HepG2 (cell line): ENCODE results near the gene NFKBIA. TPM values are rescaled to one million over a fixed set of nuclear protein-coding genes. Genes with fewer than 3 reads are reported as not detected.

Source experiments
- BORCS8-MEF2B ChIP-seq: sonication (generic); formaldehyde crosslinking; IDR thresholded peaks from 2 replicates; pipeline ENCODE4 v1.8.0; 2022; ENCODE audit warnings: mild to moderate bottlenecking, missing genetic modification reagents
- FOXO4 ChIP-seq: sonication (generic); formaldehyde crosslinking; conservative IDR thresholded peaks from 2 replicates; pipeline ENCODE4 v1.8.1; 2023; ENCODE audit warnings: missing genetic modification reagents
- IRF1 ChIP-seq: sonication (generic); formaldehyde crosslinking; IDR thresholded peaks from 2 replicates; pipeline ENCODE4 v1.4.0; 2020; ENCODE audit warnings: low read depth, mild to moderate bottlenecking, missing genetic modification reagents
- MAF1 ChIP-seq: sonication (generic); formaldehyde crosslinking; IDR thresholded peaks from 2 replicates; pipeline ENCODE4 v1.5.0; 2020; ENCODE audit warnings: missing genetic modification reagents, borderline replicate concordance
- MLLT10 ChIP-seq: sonication (generic); formaldehyde crosslinking; IDR thresholded peaks from 2 replicates; pipeline ENCODE4 v1.4.0; 2020; ENCODE audit warnings: missing genetic modification reagents
- RBFOX2 ChIP-seq: fragments of 200-400 bp; formaldehyde crosslinking; IDR thresholded peaks from 2 replicates; pipeline ENCODE4 v1.6.1; 2017; ENCODE audit warnings: low read depth, mild to moderate bottlenecking, low read length
- REPIN1 ChIP-seq: sonication (generic); formaldehyde crosslinking; IDR thresholded peaks from 2 replicates; pipeline ENCODE4 v1.8.0; 2022; ENCODE audit warnings: missing genetic modification reagents, low read depth, mild to moderate bottlenecking, borderline replicate concordance
- RNF219 ChIP-seq: sonication (generic); formaldehyde crosslinking; IDR thresholded peaks from 2 replicates; pipeline ENCODE4 v1.5.0; 2020; ENCODE audit warnings: mild to moderate bottlenecking, missing genetic modification reagents
- TAF15 ChIP-seq: fragments of 200-400 bp; formaldehyde crosslinking; IDR thresholded peaks from one replicate; pipeline ENCODE4 v1.6.1; 2018; ENCODE audit warnings: mild to moderate bottlenecking, low read depth, low read length; ENCODE audit not compliant: poor library complexity, severe bottlenecking
- UBTF ChIP-seq: sonication (generic); formaldehyde crosslinking; IDR thresholded peaks from 2 replicates; pipeline ENCODE4 v1.4.0; 2020; ENCODE audit warnings: mild to moderate bottlenecking, missing genetic modification reagents
- ZNF256 ChIP-seq: sonication (generic); formaldehyde crosslinking; conservative IDR thresholded peaks from 2 replicates; pipeline ENCODE4 v1.4.0; 2020; ENCODE audit warnings: missing genetic modification reagents
- ZNF264 ChIP-seq: sonication (generic); formaldehyde crosslinking; IDR thresholded peaks from 2 replicates; pipeline ENCODE4 v1.4.0; 2020; ENCODE audit warnings: missing genetic modification reagents
- ZNF460 ChIP-seq: sonication (generic); formaldehyde crosslinking; IDR thresholded peaks from 2 replicates; pipeline ENCODE4 v1.5.1; 2020; ENCODE audit warnings: missing genetic modification reagents, mild to moderate bottlenecking, borderline replicate concordance
- ZNF615 ChIP-seq: sonication (generic); formaldehyde crosslinking; IDR thresholded peaks from 2 replicates; pipeline ENCODE4 v1.5.0; 2020; ENCODE audit warnings: mild to moderate bottlenecking, missing genetic modification reagents, borderline replicate concordance
- ZNF720 ChIP-seq: sonication (generic); formaldehyde crosslinking; IDR thresholded peaks from 2 replicates; pipeline ENCODE4 v1.4.0; 2020; ENCODE audit warnings: missing genetic modification reagents
- ZNF746 ChIP-seq: sonication (generic); formaldehyde crosslinking; IDR thresholded peaks from 2 replicates; pipeline ENCODE4 v1.8.0; 2022; ENCODE audit warnings: mild to moderate bottlenecking, missing genetic modification reagents
- ZNF772 ChIP-seq: sonication (generic); formaldehyde crosslinking; IDR thresholded peaks from 2 replicates; pipeline ENCODE4 v1.5.0; 2020; ENCODE audit warnings: mild to moderate bottlenecking, missing genetic modification reagents
- polyA plus RNA-seq, 8 experiments: library from polyadenylated mRNA; depleted of rRNA in 3 of 8; stranded (reverse) in 7 of 8; unstranded in 1 of 8; fragments of >200 nt; fragmentation: Illumina TruSeq in 4 of 8; extraction: Trizol in 4 of 8; gene quantifications; 2 replicates each; pipeline versions ENCODE4 v1.2.1 to v1.2.3, GENCODE V29; 2011 to 2016; ENCODE audit warnings: low read depth in 4 of 8, missing spikeins in 1 of 8, mixed read lengths in 1 of 8; ENCODE audit not compliant: insufficient read depth in 1 of 8
- total RNA-seq, 5 experiments: library from RNA; depleted of rRNA; stranded (reverse); fragments of >200 nt; fragmentation: Illumina TruSeq; extraction: Trizol; gene quantifications; 2 replicates each; pipeline ENCODE4 v1.2.3, GENCODE V29; 2016; ENCODE audit warnings: low read depth in 1 of 5

Gene NFKBIA
- total and polyA plus RNA-seq, 2 of the 13 experiments (the other 11 are each of a cell fraction or from before 2014, with no cell fraction given) = 197 to 319 TPM

- no peak for TF ChIP-seq ZNF746
- TF ChIP-seq MLLT10 (CRISPR knock-in tag) = no peak
- no peak for TF ChIP-seq TAF15
- 0 out of 2 replicates have a peak, but pooled peaks have one; percentile 11 for TF ChIP-seq FOXO4 (CRISPR knock-in tag)
- TF ChIP-seq RBFOX2 = peak; percentile 30; the same call in 1 of the 2 replicates
- TF ChIP-seq RNF219 = no peak
- TF ChIP-seq UBTF (CRISPR knock-in tag) = 0 out of 2 replicates have a peak, but pooled peaks have one; percentile 32
- TF ChIP-seq ZNF772 (CRISPR knock-in tag) = no peak
- TF ChIP-seq ZNF264 (CRISPR knock-in tag) = no peak
- no peak for TF ChIP-seq ZNF256 (CRISPR knock-in tag)
- no peak for TF ChIP-seq MAF1 (CRISPR knock-in tag)
- no peak for TF ChIP-seq ZNF615 (CRISPR knock-in tag)
- TF ChIP-seq IRF1 = no peak
- no peak for TF ChIP-seq ZNF720 (CRISPR knock-in tag)
- TF ChIP-seq BORCS8-MEF2B (CRISPR knock-in tag) = peak; percentile 20; the same call in 1 of the 2 replicates
- TF ChIP-seq REPIN1 = peak; percentile 49; the same call in 1 of the 2 replicates
- TF ChIP-seq ZNF460 (CRISPR knock-in tag) = 0 out of 2 replicates have a peak, but pooled peaks have one; percentile 3
Observed at GRCh38 chr14:35399083-35399937, 5.2 kb downstream of the NFKBIA start (continued).
